H1 (cell line): Measurements from ENCODE around the gene TIGD6. TPM values are rescaled to one million over a fixed set of nuclear protein-coding genes. Genes with fewer than 3 reads are reported as not detected.
A peak's percentile ranks its signal among the peaks of the same experiment; 100 is the strongest.

Experiments used
- CTCF ChIA-PET: fragments of 300-600 bp; sonication (Branson Sonifier 250); formaldehyde crosslinking; loops from one replicate; lab custom pipeline; 2021; ENCODE audit not compliant: partially characterized antibody; lab: Charles Lee
- POLR2A ChIA-PET: fragments of 300-600 bp; sonication (Branson Sonifier 250); formaldehyde crosslinking; loops from one replicate; lab custom pipeline; 2021; ENCODE audit warnings: inconsistent platforms; ENCODE audit not compliant: partially characterized antibody; lab: Charles Lee
- DNase-seq, 2 experiments: peaks; one replicate each; pipeline versions ENCODE4 v3.0.0 to v3.0.0-alpha.2; 2010 to 2022; ENCODE audit warnings: low spot score in 2 of 2, low read depth in 1 of 2, mixed read lengths in 1 of 2
- FAIRE-seq: peaks from 2 replicates; lab custom pipeline; 2011; peaks lifted over from hg19 to GRCh38; lab: Jason Lieb, UNC
- H2AFZ ChIP-seq: 2 replicates; pipeline ENCODE4 v1.8.1; 2012; ENCODE audit warnings: low read length, inconsistent platforms
- H2AK5ac ChIP-seq: 2 replicates; pipeline ENCODE4 v1.6.1; 2013; ENCODE audit warnings: low read depth, low read length
- H2BK120ac ChIP-seq: replicated peaks from 2 replicates; pipeline ENCODE3; 2013; ENCODE audit warnings: low read depth, low read length, inconsistent platforms
- H2BK12ac ChIP-seq: 2 replicates; pipeline ENCODE4 v1.6.1; 2013; ENCODE audit warnings: low read depth, low read length
- H2BK15ac ChIP-seq: 2 replicates; pipeline ENCODE4 v1.6.1; 2013; ENCODE audit warnings: low read length
- H2BK20ac ChIP-seq: 2 replicates; pipeline ENCODE4 v1.6.1; 2013; ENCODE audit warnings: low read length
- H2BK5ac ChIP-seq: 2 replicates; pipeline ENCODE4 v1.6.1; 2013; ENCODE audit warnings: low read depth, low read length
- H3K14ac ChIP-seq: 2 replicates; pipeline ENCODE4 v1.6.1; 2013; ENCODE audit warnings: inconsistent platforms; ENCODE audit not compliant: insufficient read length
- H3K18ac ChIP-seq: 2 replicates; pipeline ENCODE4 v1.6.1; 2013; ENCODE audit warnings: low read length; ENCODE audit errors: extremely low read depth
- H3K23ac ChIP-seq: 2 replicates; pipeline ENCODE4 v1.6.1; 2013; ENCODE audit warnings: inconsistent platforms; ENCODE audit not compliant: insufficient read length
- H3K23me2 ChIP-seq: 2 replicates; pipeline ENCODE4 v1.6.1; 2013; ENCODE audit warnings: low read depth, low read length
- H3K27ac ChIP-seq: 2 replicates; pipeline ENCODE4 v1.6.1; 2011; ENCODE audit warnings: low read depth, low read length, inconsistent platforms
- H3K27me3 ChIP-seq, 4 experiments: replicated peaks in 1 of 4; 1 replicate in 1 of 4; 2 replicates in 3 of 4; pipeline versions ENCODE4 v1.6.1 to v1.8.1; 2011 to 2013; ENCODE audit warnings: low read length in 3 of 4, mild to moderate bottlenecking in 3 of 4, inconsistent platforms in 2 of 4, mixed read lengths in 2 of 4, moderate library complexity in 1 of 4; ENCODE audit not compliant: control insufficient read depth in 3 of 4, insufficient read depth in 3 of 4; ENCODE audit errors: extremely low read depth in 1 of 4
- H3K36me3 ChIP-seq, 4 experiments: 2 replicates each; pipeline versions ENCODE4 v1.6.1 to v1.8.1; 2011 to 2013; ENCODE audit warnings: mild to moderate bottlenecking in 4 of 4, low read length in 3 of 4, moderate library complexity in 2 of 4, control low read depth in 1 of 4, inconsistent platforms in 1 of 4; ENCODE audit not compliant: insufficient read depth in 4 of 4, control insufficient read depth in 2 of 4
- H3K4ac ChIP-seq: replicated peaks from 2 replicates; pipeline ENCODE3; 2013; ENCODE audit warnings: low read length, low read depth, mixed read lengths, inconsistent platforms; ENCODE audit not compliant: insufficient read length
- H3K4me1 ChIP-seq, 4 experiments: replicated peaks in 1 of 4; 1 replicate in 1 of 4; 2 replicates in 3 of 4; pipeline versions ENCODE4 v1.6.1 to v1.8.1; 2011 to 2013; ENCODE audit warnings: low read length in 3 of 4, inconsistent platforms in 2 of 4, mixed read lengths in 1 of 4; ENCODE audit not compliant: insufficient read depth in 4 of 4, control insufficient read depth in 3 of 4
- H3K4me2 ChIP-seq, 2 experiments: 2 replicates each; pipeline versions ENCODE4 v1.6.1 to v1.8.1; 2011 to 2013; ENCODE audit warnings: low read depth in 2 of 2, low read length in 2 of 2, control low read depth in 1 of 2, inconsistent platforms in 1 of 2, mild to moderate bottlenecking in 1 of 2; ENCODE audit not compliant: insufficient read depth in 1 of 2
- H3K4me3 ChIP-seq, 4 experiments: fragments of 200-600, 300-600 bp in 1 of 4; sonication (generic), shearing (Covaris generic), sonication (Bioruptor Twin) in 1 of 4; 2 replicates each; pipeline versions ENCODE4 v1.5.1 to v1.8.1; 2011 to 2016; ENCODE audit warnings: low read length in 4 of 4, low read depth in 3 of 4, control low read depth in 2 of 4, inconsistent platforms in 2 of 4, mild to moderate bottlenecking in 2 of 4, mixed read lengths in 1 of 4, moderate library complexity in 1 of 4; ENCODE audit not compliant: insufficient read depth in 2 of 4; ENCODE audit errors: extremely low read depth in 1 of 4
- H3K56ac ChIP-seq: replicated peaks from 2 replicates; pipeline ENCODE3; 2013; ENCODE audit warnings: low read depth, mild to moderate bottlenecking, mixed read lengths, low read length, inconsistent platforms; ENCODE audit not compliant: insufficient read length
- H3K79me1 ChIP-seq: 2 replicates; pipeline ENCODE4 v1.6.1; 2013; ENCODE audit warnings: low read depth, low read length, control low read depth
- H3K79me2 ChIP-seq, 2 experiments: 2 replicates each; pipeline versions ENCODE4 v1.6.1 to v1.8.1; 2012 to 2013; ENCODE audit warnings: low read length in 2 of 2, mild to moderate bottlenecking in 2 of 2, inconsistent platforms in 1 of 2; ENCODE audit not compliant: insufficient read depth in 2 of 2, control insufficient read depth in 1 of 2
- H3K9ac ChIP-seq, 4 experiments: replicated peaks in 1 of 4; 1 replicate in 1 of 4; 2 replicates in 3 of 4; pipeline versions ENCODE4 v1.6.1 to v1.8.1; 2011 to 2013; ENCODE audit warnings: low read depth in 3 of 4, low read length in 3 of 4, control low read depth in 2 of 4, mild to moderate bottlenecking in 2 of 4, moderate library complexity in 2 of 4, inconsistent platforms in 1 of 4; ENCODE audit errors: extremely low read depth in 1 of 4
- H3K9me3 ChIP-seq, 2 experiments: 2 replicates each; pipeline versions ENCODE4 v1.6.1 to v1.8.1; 2012 to 2013; ENCODE audit warnings: mild to moderate bottlenecking in 2 of 2, moderate library complexity in 2 of 2, control low read depth in 1 of 2, inconsistent platforms in 1 of 2, low read depth in 1 of 2, low read length in 1 of 2, mixed read lengths in 1 of 2; ENCODE audit not compliant: insufficient read depth in 2 of 2
- H4K20me1 ChIP-seq, 2 experiments: replicated peaks in 1 of 2; 2 replicates each; pipeline versions ENCODE3 to v1.8.1; 2011 to 2013; ENCODE audit warnings: inconsistent platforms in 2 of 2, low read length in 2 of 2, mild to moderate bottlenecking in 1 of 2; ENCODE audit not compliant: insufficient read depth in 2 of 2, control insufficient read depth in 1 of 2
- H4K5ac ChIP-seq: 2 replicates; pipeline ENCODE4 v1.6.1; 2013; ENCODE audit warnings: low read length, low read depth, mixed read lengths, inconsistent platforms; ENCODE audit not compliant: insufficient read length
- H4K8ac ChIP-seq: 2 replicates; pipeline ENCODE4 v1.8.0; 2013; ENCODE audit warnings: mild to moderate bottlenecking, moderate library complexity, low read length, inconsistent platforms; ENCODE audit not compliant: insufficient read depth; ENCODE audit errors: extremely low read depth
- H4K91ac ChIP-seq: replicated peaks from 2 replicates; pipeline ENCODE3; 2013; ENCODE audit warnings: low read length, mixed read lengths, inconsistent platforms; ENCODE audit not compliant: insufficient read length
- BACH1 ChIP-seq: IDR thresholded peaks from 2 replicates; pipeline ENCODE4 v1.6.1; 2012; ENCODE audit warnings: low read length, improper control_type of control experiment
- CTBP2 ChIP-seq: IDR thresholded peaks from 2 replicates; pipeline ENCODE4 v1.7.0; 2011; ENCODE audit warnings: borderline replicate concordance, mild to moderate bottlenecking, moderate library complexity, mixed read lengths, low read length; ENCODE audit not compliant: insufficient read depth, insufficient read length
- GTF2F1 ChIP-seq: IDR thresholded peaks from 2 replicates; pipeline ENCODE4 v1.6.1; 2012; ENCODE audit warnings: low read depth, low read length, improper control_type of control experiment, borderline replicate concordance
- HDAC6 ChIP-seq: IDR thresholded peaks from one replicate; pipeline ENCODE4 v1.7.1; 2012; ENCODE audit warnings: low read depth, mild to moderate bottlenecking, inconsistent platforms, low read length, moderate library complexity
- MAFK ChIP-seq: IDR thresholded peaks from 2 replicates; pipeline ENCODE4 v1.6.1; 2012; ENCODE audit warnings: low read depth, mild to moderate bottlenecking, improper control_type of control experiment, low read length
- NANOG ChIP-seq: IDR thresholded peaks from 2 replicates; pipeline ENCODE4 v1.6.1; 2011; ENCODE audit warnings: low read length, low read depth, mild to moderate bottlenecking, inconsistent platforms; ENCODE audit not compliant: insufficient read depth, poor library complexity, severe bottlenecking
- POLR2A ChIP-seq, 2 experiments: IDR thresholded peaks; 1 replicate in 1 of 2; 2 replicates in 1 of 2; pipeline ENCODE4 v1.6.1; 2011; ENCODE audit warnings: low read depth in 2 of 2, low read length in 2 of 2, mild to moderate bottlenecking in 2 of 2; ENCODE audit errors: control extremely low read depth in 1 of 2
- WGBS, 2 experiments: shearing (Covaris generic) in 1 of 2; methylation state at CpG; one replicate each; pipeline versions ENCODE4 v1.1.6 to v1.1.7; 2013 to 2015; ENCODE audit warnings: low lambda C conversion rate in 2 of 2, mixed read lengths in 2 of 2, inconsistent platforms in 1 of 2, low coverage in 1 of 2, missing lambda C conversion rate in 1 of 2; ENCODE audit not compliant: insufficient replicate concordance in 2 of 2, insufficient coverage in 1 of 2, insufficient read length in 1 of 2; ENCODE audit errors: extremely low coverage in 1 of 2, missing lambda C conversion rate in 1 of 2; 5-methylcytosine and 5-hydroxymethylcytosine counted together
- polyA plus RNA-seq, 7 experiments: library from polyadenylated mRNA; depleted of rRNA in 3 of 7; stranded (reverse) in 5 of 7; unstranded in 2 of 7; fragments of >200 nt in 5 of 7; fragments of 200-250 nt in 2 of 7; gene quantifications; 1 replicate in 5 of 7; 2 replicates in 1 of 7; 4 replicates in 1 of 7; pipeline versions ENCODE4 v1.2.1 to v1.2.3, GENCODE V29; 2011 to 2013; ENCODE audit warnings: missing spikeins in 2 of 7, mixed read lengths in 2 of 7
- total RNA-seq: library from RNA; stranded (reverse); fragmentation: NEBNext Ultra II Directional; extraction: Animal tissue kit (Norgen Biotek cat#: 25700); gene quantifications from 2 replicates; pipeline ENCODE4 v1.2.1, GENCODE V29; 2021

The TIGD6 gene
- total and polyA plus RNA-seq, 2 of the 8 experiments (the other 6 are each of a cell fraction or from before 2014, with no cell fraction given) = 1.3 to 2.4 TPM

DNA sequence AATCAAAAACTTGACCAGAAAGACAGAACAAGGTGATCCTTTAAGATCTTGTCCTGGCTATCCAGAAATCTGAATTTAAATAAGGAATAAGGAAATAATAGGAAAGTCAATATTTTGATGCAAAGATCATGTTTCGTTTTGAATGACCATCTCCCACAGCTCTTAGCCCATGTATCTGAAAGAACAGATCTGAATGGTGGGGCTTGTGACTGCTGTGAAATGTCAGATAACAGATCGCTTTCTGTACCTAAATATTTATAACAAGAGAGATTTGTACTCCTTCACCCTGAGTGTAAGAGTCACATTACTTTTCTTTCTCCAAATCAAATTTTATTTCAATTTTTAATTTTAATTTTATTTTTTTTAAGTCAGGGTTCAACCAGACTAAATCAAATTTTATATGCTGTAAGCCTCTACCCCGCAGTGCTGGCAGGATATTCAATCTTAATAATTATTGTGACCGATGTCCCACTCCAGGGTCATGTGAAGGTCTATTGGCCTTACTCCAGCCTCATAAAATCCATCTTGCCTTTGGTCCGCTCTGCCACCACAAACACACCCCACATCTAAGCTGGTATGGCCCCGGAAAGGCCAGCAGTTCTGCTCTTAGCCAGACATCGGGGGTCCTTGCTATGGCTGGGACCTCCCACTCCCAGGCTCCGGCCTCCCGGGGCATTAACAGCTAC lies 46.9 kb downstream of the TIGD6 start:
- ChIA-PET CTCF (interaction anchor here (9.8 kb wide), 1 partner anchor 8 kb away, joined by 104 read pairs; the partner anchor contains the start of gene SLC26A2), POLR2A (no interaction called here)
- Histone ChIP-seq H3K9ac (no peak overlapping the region), H3K36me3 (no peaks in the 10 kb centered on the region), H3K27me3 (no peaks in the 10 kb centered on the region), H4K8ac (peak overlapping the region; percentile 35; the same call in 1 of the 2 replicates), H3K23me2 (no peaks in the 10 kb centered on the region), H3K4me2 (no peak overlapping the region), H2AK5ac (no peak overlapping the region), H3K23ac (no peak overlapping the region), H3K18ac (no peak overlapping the region), H2BK5ac (no peak overlapping the region), H2BK120ac (no peak overlapping the region), H4K91ac (no peak overlapping the region), H3K4me3 (no peak overlapping the region), H3K79me2 (no peaks in the 10 kb centered on the region), H2BK12ac (no peak overlapping the region), H4K20me1 (no peaks in the 10 kb centered on the region), H2BK15ac (no peak overlapping the region), H4K5ac (no peak overlapping the region), H3K4me1 (no peaks in the 10 kb centered on the region), H2AFZ (no peak overlapping the region), H3K79me1 (no peaks in the 10 kb centered on the region), H2BK20ac (no peak overlapping the region), H3K14ac (no peak overlapping the region), H3K9me3 (no peaks in the 10 kb centered on the region), H3K56ac (no peak overlapping the region), H3K4ac (no peak overlapping the region), H3K27ac (no peak overlapping the region)
- WGBS, 2 experiments = 85% methylated on average over 9 of the region's 9 CpGs; no CpG with 5 or more reads in 1 of the 2 experiments
- TF ChIP-seq GTF2F1 (no peak), HDAC6 (no peak), MAFK (no peak), NANOG (no peak), BACH1 (no peak), CTBP2 (no peak), POLR2A (IDR thresholded peaks at IDR 0.05; ENCODE audit: control extremely low read depth in 1 of 2, low read depth in 2 of 2, low read length in 2 of 2) (no peak)
- FAIRE-seq (no peak), DNase-seq (no peak)
